Right lobe of liver (tissue), 6 donors: Measurements from ENCODE around the gene INTS3. TPM values are rescaled to one million over a fixed set of nuclear protein-coding genes. Genes with fewer than 3 reads are reported as not detected.

Experiments
- ATAC-seq, 4 donors: fragments of 200-7000 bp; cut with Tn5 transposase; one replicate each; pipeline ENCODE4 v1.9.1; 2020; ENCODE audit warnings: mild to moderate bottlenecking in 4 of 4, moderate library complexity in 4 of 4
- DNase-seq, 3 donors: peaks; one replicate each; pipeline ENCODE4 v3.0.0-alpha.2; 2020
- H3K27ac ChIP-seq, 3 donors: fragments of 200-600 bp; one replicate each; pipeline ENCODE4 v1.8.0; 2022
- H3K27me3 ChIP-seq, 2 donors: fragments of 200-600 bp; one replicate each; pipeline ENCODE4 v1.8.0; 2022
- H3K36me3 ChIP-seq, 4 donors: fragments of 200-600 bp; sonication (generic) in 1 of 4; one replicate each; pipeline versions ENCODE4 v1.5.1 to v1.8.0; 2017 to 2022; ENCODE audit warnings: control low read depth in 1 of 4
- H3K4me1 ChIP-seq, 4 donors: fragments of 200-600 bp; sonication (generic) in 1 of 4; one replicate each; pipeline versions ENCODE4 v1.5.1 to v1.8.0; 2017 to 2022; ENCODE audit warnings: control low read depth in 1 of 4
- H3K4me3 ChIP-seq, 3 donors: fragments of 200-600 bp; one replicate each; pipeline ENCODE4 v1.8.0; 2022
- H3K9me3 ChIP-seq, 4 donors: fragments of 200-600 bp; sonication (generic) in 1 of 4; one replicate each; pipeline versions ENCODE4 v1.5.1 to v1.8.0; 2017 to 2022; ENCODE audit warnings: control low read depth in 1 of 4
- POLR2A ChIP-seq: fragments of 450-650 bp; IDR thresholded peaks from one replicate; pipeline ENCODE4 v1.6.1; 2017; ENCODE audit warnings: antibody characterized with exemption, mild to moderate bottlenecking
- WGBS: methylation state at CpG from one replicate; pipeline ENCODE4 v1.1.6; 2018; ENCODE audit warnings: low coverage, low lambda C conversion rate; ENCODE audit not compliant: insufficient coverage; ENCODE audit errors: missing lambda C conversion rate; 5-methylcytosine and 5-hydroxymethylcytosine counted together
- intact Hi-C, 2 donors: fragments of 100-400 bp; cut with DNase I; formaldehyde crosslinking; loops; one replicate each; pipeline versions ENCODE4 v1.11.2 to v1.14.1; 2022
- total RNA-seq, 6 experiments: library from RNA; depleted of rRNA in 2 of 6; stranded (reverse); fragments of >200 nt in 2 of 6; fragmentation: NEBNext Ultra II Directional in 3 of 6; extraction: Animal tissue kit (Norgen Biotek cat#: 25700) in 3 of 6; gene quantifications; one replicate each; pipeline versions ENCODE4 v1.1.0 to v1.2.4, GENCODE V29; 2016 to 2023
- TF ChIP-seq, protein P1 (sequence below), 4 donors: fragments of 200-600 bp in 3 of 4; fragments of 450-650 bp in 1 of 4; IDR thresholded peaks; one replicate each; pipeline versions ENCODE4 v1.5.1 to v1.8.0; 2016 to 2022; ENCODE audit warnings: antibody characterized with exemption in 4 of 4, mild to moderate bottlenecking in 2 of 4
- donor health status: DM: no; HTN: yes; CAD: no.
- donor health status: DM: no; HTN: no; CAD: no.
- donor health status: DM: no; HTN: no; CAD: no.
- donor health status: DM: no; HTN: yes; CAD: no.
- donor health status: DM: no; HTN: yes; CAD: no.

Gene INTS3
- total RNA-seq, 6 experiments from 2014 or later, result 16.5 to 29.1 (median 22.6) TPM

- DNase-seq (peak; percentile 80 to 88 (median 84)), ATAC-seq (peak; percentile 61 to 77 (median 69))
- peak; percentile 14 for TF ChIP-seq POLR2A
- TF ChIP-seq, protein P1, sequence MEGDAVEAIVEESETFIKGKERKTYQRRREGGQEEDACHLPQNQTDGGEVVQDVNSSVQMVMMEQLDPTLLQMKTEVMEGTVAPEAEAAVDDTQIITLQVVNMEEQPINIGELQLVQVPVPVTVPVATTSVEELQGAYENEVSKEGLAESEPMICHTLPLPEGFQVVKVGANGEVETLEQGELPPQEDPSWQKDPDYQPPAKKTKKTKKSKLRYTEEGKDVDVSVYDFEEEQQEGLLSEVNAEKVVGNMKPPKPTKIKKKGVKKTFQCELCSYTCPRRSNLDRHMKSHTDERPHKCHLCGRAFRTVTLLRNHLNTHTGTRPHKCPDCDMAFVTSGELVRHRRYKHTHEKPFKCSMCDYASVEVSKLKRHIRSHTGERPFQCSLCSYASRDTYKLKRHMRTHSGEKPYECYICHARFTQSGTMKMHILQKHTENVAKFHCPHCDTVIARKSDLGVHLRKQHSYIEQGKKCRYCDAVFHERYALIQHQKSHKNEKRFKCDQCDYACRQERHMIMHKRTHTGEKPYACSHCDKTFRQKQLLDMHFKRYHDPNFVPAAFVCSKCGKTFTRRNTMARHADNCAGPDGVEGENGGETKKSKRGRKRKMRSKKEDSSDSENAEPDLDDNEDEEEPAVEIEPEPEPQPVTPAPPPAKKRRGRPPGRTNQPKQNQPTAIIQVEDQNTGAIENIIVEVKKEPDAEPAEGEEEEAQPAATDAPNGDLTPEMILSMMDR (IDR thresholded peaks at IDR 0.05), result no peak
- intact Hi-C loops, result loop anchor here in 1 of 2 donors (10.0 kb wide), 1 partner anchor 100 kb away; the partner anchor contains the start of genes ILF2 and NPR1
- under 1% methylated on average over 29 of the region's 35 CpGs for WGBS
- Histone ChIP-seq H3K9me3 (no peaks in the 10 kb centered on the region), H3K27me3 (no peaks in the 10 kb centered on the region), H3K4me3 (peak within 1 kb of the TSS; percentile 61 to 73 (median 68)), H3K4me1 (peaks cover 0 to 43% (median 18%) of the 10 kb centered on the region in 4 donors), H3K27ac (peak within 1 kb of the TSS; percentile 63 to 83 (median 76)), H3K36me3 (peaks cover 0 to 28% (median 3%) of the 10 kb centered on the region in 4 donors)
Measured at GRCh38 chr1:153774780-153775457, 47.1 kb downstream of the INTS3 start, which contains the start of gene SLC27A3. Gene SLC27A3, plus strand, starts transcription at chr1:153775407. Its CDS starts 91 bp downstream, at chr1:153775498.

DNA sequence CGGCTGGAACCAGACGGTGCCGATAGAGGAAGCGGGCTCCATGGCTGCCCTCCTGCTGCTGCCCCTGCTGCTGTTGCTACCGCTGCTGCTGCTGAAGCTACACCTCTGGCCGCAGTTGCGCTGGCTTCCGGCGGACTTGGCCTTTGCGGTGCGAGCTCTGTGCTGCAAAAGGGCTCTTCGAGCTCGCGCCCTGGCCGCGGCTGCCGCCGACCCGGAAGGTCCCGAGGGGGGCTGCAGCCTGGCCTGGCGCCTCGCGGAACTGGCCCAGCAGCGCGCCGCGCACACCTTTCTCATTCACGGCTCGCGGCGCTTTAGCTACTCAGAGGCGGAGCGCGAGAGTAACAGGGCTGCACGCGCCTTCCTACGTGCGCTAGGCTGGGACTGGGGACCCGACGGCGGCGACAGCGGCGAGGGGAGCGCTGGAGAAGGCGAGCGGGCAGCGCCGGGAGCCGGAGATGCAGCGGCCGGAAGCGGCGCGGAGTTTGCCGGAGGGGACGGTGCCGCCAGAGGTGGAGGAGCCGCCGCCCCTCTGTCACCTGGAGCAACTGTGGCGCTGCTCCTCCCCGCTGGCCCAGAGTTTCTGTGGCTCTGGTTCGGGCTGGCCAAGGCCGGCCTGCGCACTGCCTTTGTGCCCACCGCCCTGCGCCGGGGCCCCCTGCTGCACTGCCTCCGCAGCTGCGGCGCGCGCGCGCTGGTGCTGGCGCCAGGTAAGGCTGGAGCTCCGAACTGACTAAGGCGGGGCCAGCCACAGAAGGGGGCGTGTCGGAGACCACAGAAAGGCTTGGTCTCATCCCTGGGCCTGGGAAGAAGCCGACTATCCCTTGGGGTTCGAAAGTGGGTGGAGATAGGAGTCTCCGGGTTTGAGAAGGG lies 47.8 kb downstream of the INTS3 start:
- Histone ChIP-seq H3K4me3 (peak overlapping the region; percentile 61 to 73 (median 68)), H3K27ac (peak overlapping the region; percentile 63 to 83 (median 76)), H3K27me3 (no peaks in the 10 kb centered on the region), H3K9me3 (no peaks in the 10 kb centered on the region), H3K36me3 (peaks cover 0 to 22% (median 3%) of the 10 kb centered on the region in 4 donors), H3K4me1 (peaks cover 0 to 50% (median 20%) of the 10 kb centered on the region in 4 donors)
- peak; percentile 81 to 85 (median 82) for DNase-seq
- intact Hi-C loops, result loop anchor here in 1 of 2 donors (10.0 kb wide), 1 partner anchor 101 kb away; the partner anchor contains the start of genes ILF2 and NPR1
- peak; percentile 38 for TF ChIP-seq POLR2A
- TF ChIP-seq, protein P1 (IDR thresholded peaks at IDR 0.05), result peak in 1 of 4 donors; percentile 4
- ATAC-seq, result peak; percentile 45 to 57 (median 49)
- 2% methylated on average over 12 of the region's 83 CpGs for WGBS

GRCh38 chr1:153776352-153776751 lies 48.5 kb downstream of the INTS3 start:
- intact Hi-C loops, result loop anchor here in 1 of 2 donors (10.0 kb wide), 1 partner anchor 102 kb away; the partner anchor contains the start of genes ILF2 and NPR1
- TF ChIP-seq, protein P1 (IDR thresholded peaks at IDR 0.05), result no peak
- TF ChIP-seq POLR2A, result no peak
- Histone ChIP-seq H3K4me3 (peak overlapping the region; percentile 61 to 73 (median 68)), H3K4me1 (peaks cover 0 to 50% (median 20%) of the 10 kb centered on the region in 4 donors), H3K36me3 (peaks cover 0 to 16% (median 3%) of the 10 kb centered on the region in 4 donors), H3K9me3 (no peaks in the 10 kb centered on the region), H3K27ac (peak overlapping the region; percentile 63 to 83 (median 76)), H3K27me3 (no peaks in the 10 kb centered on the region)
- WGBS, result no CpG with 5 or more reads among the region's 10 CpGs
- DNase-seq, result peak in 1 of 3 donors; percentile 51
- ATAC-seq, result no peak

- H3K27ac ChIP-seq, result peak overlapping the region; percentile 6 to 70 (median 40)
- intact Hi-C loops, result loop anchor here in 1 of 2 donors (10.0 kb wide), 1 partner anchor 102 kb away; the partner anchor contains the start of genes ILF2 and NPR1
- no peaks in the 10 kb centered on the region for H3K27me3 ChIP-seq
- peak in 1 of 3 donors; percentile 42 for DNase-seq
- TF ChIP-seq, protein P1 (IDR thresholded peaks at IDR 0.05), result no peak
- TF ChIP-seq POLR2A, result no peak
- no peaks in the 10 kb centered on the region for H3K9me3 ChIP-seq
- peaks cover 0 to 12% (median 3%) of the 10 kb centered on the region in 4 donors for H3K36me3 ChIP-seq
- 64% methylated on average over 7 of the region's 10 CpGs for WGBS
- H3K4me1 ChIP-seq, result peaks cover 0 to 50% (median 20%) of the 10 kb centered on the region in 4 donors
- no peak for ATAC-seq
- peak overlapping the region in 1 of 3 donors; percentile 73 for H3K4me3 ChIP-seq
Measured at GRCh38 chr1:153776845-153777370, 49.1 kb downstream of the INTS3 start.
